ENCODE measurements around the gene ERMAP. TPM values are rescaled to one million over a fixed set of nuclear protein-coding genes. Genes with fewer than 3 reads are reported as not detected.

The ERMAP gene
- total RNA-seq, 1 donor = 21.7 TPM

GRCh38 chr1:42821690-42822089, 4.8 kb downstream of the ERMAP start:
- no peak overlapping the region for H2AFZ ChIP-seq (ENCODE audit: low read length)
- TF ChIP-seq CTCF (IDR thresholded peaks at IDR 0.05; ENCODE audit: extremely low read depth, low read depth, low read length) = no peak
- no peak overlapping the region for H3K4me2 ChIP-seq (ENCODE audit: insufficient read depth, low read length)
- no peaks in the 10 kb centered on the region for H3K36me3 ChIP-seq (ENCODE audit: insufficient read depth, low read length)
- H4K20me1 ChIP-seq (ENCODE audit: insufficient read depth, low read length) = no peaks in the 10 kb centered on the region
- H3K4me3 ChIP-seq (ENCODE audit: insufficient read depth, low read length) = no peak overlapping the region
- no peaks in the 10 kb centered on the region for H3K9me3 ChIP-seq (ENCODE audit: low read depth, low read length)
- peaks cover 18% of the 10 kb centered on the region for H3K79me2 ChIP-seq (ENCODE audit: insufficient read depth, low read length)
- no peaks in the 10 kb centered on the region for H3K27me3 ChIP-seq (ENCODE audit: insufficient read depth, low read length)
- no peak overlapping the region for H3K27ac ChIP-seq (ENCODE audit: low read depth, low read length)
- DNase-seq (ENCODE audit: insufficient read length, low spot score, missing footprints) = no peak
- H3K4me1 ChIP-seq (ENCODE audit: insufficient read depth, low read length) = peaks cover 11% of the 10 kb centered on the region

GRCh38 chr1:42822800-42823392, 6.0 kb downstream of the ERMAP start:
- peaks cover 5% of the 10 kb centered on the region for H3K4me1 ChIP-seq (ENCODE audit: insufficient read depth, low read length)
- no peak for TF ChIP-seq CTCF (IDR thresholded peaks at IDR 0.05; ENCODE audit: extremely low read depth, low read depth, low read length)
- DNase-seq (ENCODE audit: insufficient read length, low spot score, missing footprints) = no peak
- H3K9me3 ChIP-seq (ENCODE audit: low read depth, low read length) = no peaks in the 10 kb centered on the region
- H2AFZ ChIP-seq (ENCODE audit: low read length) = no peak overlapping the region
- peaks cover 14% of the 10 kb centered on the region for H3K79me2 ChIP-seq (ENCODE audit: insufficient read depth, low read length)
- H3K4me2 ChIP-seq (ENCODE audit: insufficient read depth, low read length) = no peak overlapping the region
- peaks cover 4% of the 10 kb centered on the region for H3K36me3 ChIP-seq (ENCODE audit: insufficient read depth, low read length)
- H3K27ac ChIP-seq (ENCODE audit: low read depth, low read length) = no peak overlapping the region
- H3K4me3 ChIP-seq (ENCODE audit: insufficient read depth, low read length) = no peak overlapping the region
- no peaks in the 10 kb centered on the region for H4K20me1 ChIP-seq (ENCODE audit: insufficient read depth, low read length)
- no peaks in the 10 kb centered on the region for H3K27me3 ChIP-seq (ENCODE audit: insufficient read depth, low read length)

- no peaks in the 10 kb centered on the region for H4K20me1 ChIP-seq (ENCODE audit: insufficient read depth, low read length)
- no peak for TF ChIP-seq CTCF (IDR thresholded peaks at IDR 0.05; ENCODE audit: extremely low read depth, low read depth, low read length)
Observed at GRCh38 chr1:42824481-42825035, 7.6 kb downstream of the ERMAP start.

GRCh38 chr1:42825036-42825851, 8.3 kb downstream of the ERMAP start:
- Histone ChIP-seq H3K27me3 (ENCODE audit: insufficient read depth, low read length) (no peaks in the 10 kb centered on the region), H2AFZ (ENCODE audit: low read length) (no peak overlapping the region), H3K36me3 (ENCODE audit: insufficient read depth, low read length) (peaks cover 6% of the 10 kb centered on the region), H4K20me1 (ENCODE audit: insufficient read depth, low read length) (no peaks in the 10 kb centered on the region), H3K27ac (ENCODE audit: low read depth, low read length) (no peak overlapping the region), H3K4me1 (ENCODE audit: insufficient read depth, low read length) (peaks cover 3% of the 10 kb centered on the region), H3K9me3 (ENCODE audit: low read depth, low read length) (no peaks in the 10 kb centered on the region), H3K79me2 (ENCODE audit: insufficient read depth, low read length) (no peaks in the 10 kb centered on the region), H3K4me3 (ENCODE audit: insufficient read depth, low read length) (no peak overlapping the region), H3K4me2 (ENCODE audit: insufficient read depth, low read length) (no peak overlapping the region)
- DNase-seq (ENCODE audit: insufficient read length, low spot score, missing footprints) = no peak
- no peak for TF ChIP-seq CTCF (IDR thresholded peaks at IDR 0.05; ENCODE audit: extremely low read depth, low read depth, low read length)

More at GRCh38 chr1:42824481-42825035, 7.6 kb downstream of the ERMAP start:
- Histone ChIP-seq H2AFZ (ENCODE audit: low read length) (no peak overlapping the region), H3K36me3 (ENCODE audit: insufficient read depth, low read length) (peaks cover 6% of the 10 kb centered on the region), H3K4me3 (ENCODE audit: insufficient read depth, low read length) (no peak overlapping the region), H3K27ac (ENCODE audit: low read depth, low read length) (no peak overlapping the region), H3K4me2 (ENCODE audit: insufficient read depth, low read length) (no peak overlapping the region), H3K79me2 (ENCODE audit: insufficient read depth, low read length) (peaks cover 6% of the 10 kb centered on the region), H3K4me1 (ENCODE audit: insufficient read depth, low read length) (peaks cover 3% of the 10 kb centered on the region), H3K27me3 (ENCODE audit: insufficient read depth, low read length) (no peaks in the 10 kb centered on the region), H3K9me3 (ENCODE audit: low read depth, low read length) (no peaks in the 10 kb centered on the region)
- no peak for DNase-seq (ENCODE audit: insufficient read length, low spot score, missing footprints)

All from osteoblast (primary cell).